HG03565 (cell line): ENCODE data around the gene TOPBP1.
"Not testable (repeated sequence)": the region's sequence is repeated elsewhere in the genome, so short reads cannot be mapped to it uniquely, and the experiment has no call there.

ENCODE experiments used
- ATAC-seq: cut with Tn5 transposase; IDR thresholded peaks from one replicate; pipeline ENCODE4 v1.9.1; 2021; ENCODE audit warnings: mild to moderate bottlenecking, moderate library complexity; ENCODE audit not compliant: unreplicated experiment

The TOPBP1 gene

GRCh38 chr3:133661454-133662277 lies at the start of gene TOPBP1:
Gene TOPBP1, minus strand, starts transcription at chr3:133661941. Its CDS starts 814 bp downstream, at chr3:133661127.
- peak; percentile 79 for ATAC-seq

GRCh38 chr3:133711013-133711412 lies 49.3 kb upstream of the TOPBP1 start:
- ATAC-seq = no peak

GRCh38 chr3:133709139-133709750 lies 47.5 kb upstream of the TOPBP1 start:
- no peak for ATAC-seq

GRCh38 chr3:133706033-133706432 lies 44.3 kb upstream of the TOPBP1 start:
- ATAC-seq = no peak

- no peak for ATAC-seq
Observed at GRCh38 chr3:133703915-133704314, 42.2 kb upstream of the TOPBP1 start.

GRCh38 chr3:133701435-133702358 lies 40.0 kb upstream of the TOPBP1 start:
- ATAC-seq = no peak

- ATAC-seq = no peak
Observed at GRCh38 chr3:133700351-133700750, 38.6 kb upstream of the TOPBP1 start.

GRCh38 chr3:133699903-133700302 lies 38.2 kb upstream of the TOPBP1 start:
- no peak for ATAC-seq

GRCh38 chr3:133699467-133699866 lies 37.7 kb upstream of the TOPBP1 start:
- ATAC-seq = no peak

GRCh38 chr3:133697960-133698359 lies 36.2 kb upstream of the TOPBP1 start:
- ATAC-seq = no peak

- ATAC-seq = no peak
Observed at GRCh38 chr3:133695560-133696171, 33.9 kb upstream of the TOPBP1 start.

GRCh38 chr3:133694288-133695268 lies 32.8 kb upstream of the TOPBP1 start:
- no peak for ATAC-seq

GRCh38 chr3:133693821-133694220 lies 32.1 kb upstream of the TOPBP1 start:
- ATAC-seq = no peak

GRCh38 chr3:133692759-133693158 lies 31.0 kb upstream of the TOPBP1 start:
- ATAC-seq = no peak

- ATAC-seq = no peak
Observed at GRCh38 chr3:133691273-133692107, 29.7 kb upstream of the TOPBP1 start.

GRCh38 chr3:133677993-133678392 lies 16.3 kb upstream of the TOPBP1 start:
- not testable (repeated sequence) for ATAC-seq

GRCh38 chr3:133676336-133677118 lies 14.8 kb upstream of the TOPBP1 start:
- no peak for ATAC-seq
